GM21367 (cell line): ENCODE results near the gene GPR61.

Experiments used
- ATAC-seq: cut with Tn5 transposase; IDR thresholded peaks from one replicate; pipeline ENCODE4 v1.9.1; 2021; ENCODE audit not compliant: unreplicated experiment

The GPR61 gene

DNA sequence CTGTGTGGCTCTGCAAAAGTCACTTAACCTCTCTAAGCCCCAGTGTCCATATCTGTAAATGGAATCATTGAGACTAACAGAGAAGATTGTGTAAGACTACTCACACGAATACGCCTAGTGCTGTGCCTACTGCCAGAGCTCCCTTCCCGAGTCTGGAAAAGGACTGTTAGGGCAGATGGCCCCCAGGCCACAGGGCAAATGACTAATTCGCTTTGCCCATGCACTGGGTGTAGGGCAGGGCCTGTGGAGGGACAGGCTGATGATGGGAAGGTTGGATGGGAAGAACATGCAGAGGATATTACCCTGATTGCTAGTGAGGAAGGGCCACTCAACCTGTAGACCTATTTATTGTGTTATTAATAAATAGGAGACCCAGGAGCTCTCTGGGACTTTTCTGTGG lies 4.2 kb upstream of the GPR61 start:
- ATAC-seq: no peak

DNA sequence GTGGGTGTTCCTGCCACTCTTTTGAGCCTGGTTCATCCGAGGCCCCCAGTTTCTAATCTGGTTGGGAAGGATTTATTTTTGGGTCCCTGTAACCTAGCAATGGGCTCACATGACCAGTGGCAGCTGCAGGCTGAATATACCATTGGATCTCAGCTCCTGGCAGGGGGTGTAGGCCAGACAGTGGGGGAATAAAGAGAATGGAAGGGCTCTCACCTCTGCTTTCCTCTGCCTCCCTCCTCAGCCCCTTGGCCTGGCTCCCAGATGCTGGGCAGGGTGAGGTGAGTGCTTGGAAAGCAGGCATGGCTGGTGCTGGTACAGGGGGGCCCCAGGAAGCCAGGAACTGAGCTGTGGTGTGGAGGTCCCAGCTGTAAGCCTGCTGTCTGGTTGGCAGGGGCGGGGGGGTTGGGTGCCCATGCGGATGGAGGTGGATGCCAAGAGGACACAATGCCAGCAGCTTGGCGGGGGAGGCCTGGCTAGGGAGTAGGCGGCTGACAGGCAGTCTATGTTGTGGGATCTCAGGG lies 3.6 kb upstream of the GPR61 start:
- ATAC-seq: no peak

GRCh38 chr1:109537450-109538178 lies 2.1 kb upstream of the GPR61 start:
- no peak for ATAC-seq

DNA sequence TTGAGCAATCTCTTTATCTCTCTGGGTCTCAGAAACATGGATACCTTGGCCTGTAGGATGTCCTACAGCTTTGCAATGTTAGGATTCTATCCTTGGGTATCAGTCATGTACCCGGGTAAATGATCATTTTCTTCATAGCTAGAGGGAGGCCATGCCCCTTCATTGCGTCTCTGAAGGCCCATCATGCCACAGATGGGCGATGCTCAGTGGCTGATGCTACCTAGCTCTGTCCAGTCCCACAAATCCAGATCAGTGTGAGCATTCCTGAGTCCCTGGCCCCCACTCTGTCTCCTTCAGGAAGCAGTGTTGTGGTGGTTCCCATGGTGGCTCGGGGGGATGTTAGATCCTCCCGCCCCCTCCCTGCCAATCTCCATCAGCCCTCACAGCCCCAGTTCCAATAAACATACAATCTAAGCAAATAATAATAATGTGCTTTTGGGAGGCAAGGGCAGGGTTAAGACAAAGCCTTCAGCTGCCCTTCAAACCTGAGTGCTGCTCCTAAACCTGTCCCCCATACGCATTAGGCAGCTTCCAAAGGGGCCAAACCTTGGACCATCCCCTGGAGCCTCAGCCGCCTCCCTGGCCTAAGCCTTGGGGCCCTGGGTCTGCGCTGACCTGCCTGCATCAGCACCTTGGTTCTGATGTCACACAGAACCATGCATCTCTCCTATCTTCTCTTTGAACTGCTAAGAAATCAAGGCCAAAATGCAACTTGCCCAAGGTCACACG lies 681 bp upstream of the GPR61 start:
- no peak for ATAC-seq

DNA sequence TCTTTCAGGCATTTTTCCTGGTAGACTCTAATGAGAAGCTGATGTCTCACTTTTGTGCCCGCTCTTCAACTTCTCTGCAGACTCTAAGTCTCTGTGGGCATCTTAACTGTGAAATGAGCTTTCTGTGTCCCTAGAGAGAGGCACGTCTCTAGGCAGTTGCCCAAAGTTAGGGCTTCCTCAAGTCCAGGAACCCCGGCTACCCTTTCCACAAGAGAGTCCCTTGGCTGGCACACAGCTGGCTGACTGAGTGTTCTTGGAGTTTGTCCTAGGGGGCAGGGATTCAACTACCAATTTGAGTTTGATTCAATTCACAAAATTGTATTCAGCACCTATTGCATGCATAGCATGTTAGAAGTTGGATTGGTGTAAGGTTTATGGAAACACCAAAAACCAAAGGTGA lies 1.4 kb downstream of the GPR61 start:
- no peak for ATAC-seq

DNA sequence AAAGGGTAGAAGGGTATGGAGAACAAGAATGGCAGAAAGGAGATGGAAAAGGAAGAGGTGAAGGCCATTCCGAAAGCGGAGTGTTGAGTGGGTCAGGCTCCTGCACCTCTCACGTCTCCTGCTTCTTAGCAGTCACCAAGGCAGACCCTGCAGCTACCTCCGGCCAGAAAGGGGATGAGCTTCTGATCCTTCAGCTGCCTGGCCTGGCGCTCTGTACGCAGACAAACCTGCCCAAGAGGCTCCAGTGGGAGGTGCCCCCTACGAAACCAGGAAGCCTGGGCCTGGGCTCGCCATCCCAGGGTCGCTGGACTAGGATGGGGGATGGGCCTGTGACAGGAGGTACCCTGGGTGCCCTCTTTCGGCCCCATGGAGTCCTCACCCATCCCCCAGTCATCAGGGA lies 3.0 kb downstream of the GPR61 start:
- ATAC-seq: no peak

- ATAC-seq: no peak
These were observed 3.8 kb downstream of the GPR61 start for GRCh38 chr1:109543283-109543987.

- ATAC-seq: no peak
These were observed 4.5 kb downstream of the GPR61 start for GRCh38 chr1:109543988-109544735.

DNA sequence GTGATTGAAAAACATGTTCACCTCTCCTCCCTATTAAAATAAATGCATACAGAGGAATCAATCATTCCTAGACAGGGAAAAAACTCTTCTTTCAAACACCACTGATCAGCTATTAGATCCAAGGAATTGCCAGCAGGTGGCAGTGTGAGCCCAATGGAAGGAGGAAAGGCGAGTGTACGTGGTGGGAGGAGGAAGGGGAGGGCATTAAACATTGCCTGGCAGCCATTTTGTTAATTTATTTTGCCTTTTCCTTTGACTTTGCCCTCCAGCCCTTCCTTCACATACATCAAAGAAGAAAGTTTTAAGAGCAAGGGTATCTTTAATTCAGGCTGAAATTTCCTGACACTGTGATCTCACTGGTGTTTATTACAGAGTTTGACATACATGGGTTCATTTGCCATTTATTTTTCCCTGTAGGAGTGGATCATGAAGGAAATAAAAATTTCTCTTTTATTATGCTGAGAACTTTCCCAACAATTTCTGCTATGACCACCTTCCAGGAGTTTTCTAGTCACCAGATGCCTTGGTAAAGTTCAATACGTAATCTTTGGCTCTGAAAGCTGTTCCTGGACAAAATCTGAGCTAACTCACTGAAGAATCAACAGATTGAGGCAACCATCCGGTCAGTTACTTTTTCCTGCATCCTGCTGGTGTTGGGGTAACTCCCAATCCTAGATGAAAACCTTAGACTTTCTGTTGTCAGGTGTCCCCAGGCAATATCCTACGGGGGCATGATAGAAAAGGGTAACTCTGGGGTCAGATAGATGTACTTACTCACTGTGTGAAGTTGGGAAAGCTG lies 6.8 kb downstream of the GPR61 start:
- ATAC-seq: no peak

GRCh38 chr1:109547463-109548320 lies 8.0 kb downstream of the GPR61 start:
- ATAC-seq: no peak

DNA sequence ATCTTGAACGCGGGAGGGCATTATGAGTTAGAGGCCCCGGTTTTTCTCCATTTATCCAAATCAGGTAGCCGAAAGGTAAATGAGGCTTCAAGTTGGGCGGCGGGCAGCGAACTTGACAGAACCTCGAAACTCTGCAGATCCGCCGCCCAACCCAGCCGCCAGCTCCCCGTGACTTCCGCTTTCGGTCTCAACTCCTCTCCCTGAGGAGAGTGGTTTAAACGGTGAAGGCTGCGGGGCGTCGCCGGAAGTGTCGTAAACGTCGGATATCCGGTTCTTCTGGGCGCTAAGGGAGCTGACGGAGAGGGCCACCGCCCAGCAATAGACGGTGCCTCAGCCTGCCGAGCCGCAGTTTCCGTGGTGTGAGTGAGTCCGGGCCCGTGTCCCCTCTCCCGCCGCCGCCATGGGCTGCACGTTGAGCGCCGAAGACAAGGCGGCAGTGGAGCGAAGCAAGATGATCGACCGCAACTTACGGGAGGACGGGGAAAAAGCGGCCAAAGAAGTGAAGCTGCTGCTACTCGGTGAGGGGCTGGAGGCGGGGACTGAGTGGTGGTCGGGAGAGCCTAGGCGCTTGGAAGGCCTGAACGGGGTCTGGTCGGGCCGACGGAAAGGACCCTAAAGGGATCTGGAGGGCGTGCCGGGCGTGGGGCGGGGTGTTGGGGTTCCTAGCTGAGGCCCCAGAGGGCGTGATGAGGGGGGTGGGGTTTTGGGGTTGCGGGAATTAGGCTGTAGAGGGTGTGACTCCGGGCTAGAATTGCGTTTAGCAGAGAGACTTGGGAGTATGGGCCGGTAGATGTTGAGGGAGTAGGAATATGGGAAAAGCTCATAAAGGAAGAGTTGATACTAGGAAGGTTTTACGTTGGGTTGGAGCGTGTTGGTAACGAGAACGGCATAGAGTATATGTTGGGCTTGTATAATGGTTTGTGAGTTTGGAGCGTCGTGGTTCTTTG lies 8.9 kb downstream of the GPR61 start, which contains the start of gene GNAI3:
TSS of gene GNAI3 (plus strand) at position 295 of the 947 bp plus-strand sequence. CDS start at position 401, 106 bp downstream.
- peak; percentile 83 for ATAC-seq

GRCh38 chr1:109556563-109556962 lies 16.9 kb downstream of the GPR61 start:
- ATAC-seq: no peak

- no peak for ATAC-seq
These were observed 17.8 kb downstream of the GPR61 start for GRCh38 chr1:109557520-109557919.

GRCh38 chr1:109559995-109560394 lies 20.3 kb downstream of the GPR61 start:
- ATAC-seq: no peak

- ATAC-seq: no peak
These were observed 24.7 kb downstream of the GPR61 start for GRCh38 chr1:109564194-109564878.

DNA sequence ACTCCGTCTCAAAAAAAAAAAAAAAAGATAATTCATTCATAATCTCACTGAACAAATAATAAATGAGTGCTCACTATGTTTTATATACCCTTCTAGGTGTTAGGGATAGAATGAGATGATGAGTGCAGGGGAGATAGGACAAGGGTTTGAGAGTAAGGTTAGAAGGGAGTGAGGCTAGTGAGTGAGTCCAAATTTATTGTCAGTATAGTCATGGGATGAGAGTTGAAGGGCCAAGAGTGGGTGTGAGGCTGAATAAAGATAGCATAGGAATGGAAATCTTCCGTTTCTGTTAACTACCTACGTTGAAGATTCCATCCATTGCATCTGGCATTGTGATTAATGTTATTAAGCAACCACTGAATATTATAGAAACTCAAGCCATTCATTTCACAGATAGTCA lies 25.6 kb downstream of the GPR61 start:
- ATAC-seq: no peak

DNA sequence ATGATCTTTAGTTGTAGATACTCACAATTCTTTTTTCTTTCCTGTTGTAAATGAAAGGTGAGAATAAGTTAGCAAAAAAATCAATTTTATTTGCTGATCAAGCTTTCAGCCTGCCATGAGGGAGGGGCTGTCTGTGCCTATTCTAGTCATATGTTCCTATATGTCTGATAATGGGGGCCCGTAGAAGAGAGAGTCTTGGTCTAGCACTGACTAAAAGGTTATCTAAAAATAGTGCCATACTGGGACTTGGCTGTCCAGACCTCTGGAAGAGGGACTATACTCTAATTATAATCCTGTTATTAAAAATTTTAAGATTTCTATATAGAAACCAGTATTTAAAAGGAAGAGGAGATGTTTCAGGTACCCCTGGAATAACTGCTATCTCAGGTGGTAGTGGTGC lies 27.3 kb downstream of the GPR61 start:
- no peak for ATAC-seq
